Heart left ventricle (tissue), 16 donors: ENCODE results near the gene ZDHHC5. TPM values are rescaled to one million over a fixed set of nuclear protein-coding genes. Genes with fewer than 3 reads are reported as not detected.
A peak's percentile ranks its signal among the peaks of the same experiment; 100 is the strongest.

Experiments used
- ATAC-seq, 4 donors: fragments of 200-7000 bp; cut with Tn5 transposase; one replicate each; pipeline ENCODE4 v1.9.1; 2020 to 2022; ENCODE audit warnings: moderate library complexity in 4 of 4, mild to moderate bottlenecking in 3 of 4, moderate number of reproducible peaks in 1 of 4
- DNase-seq, 5 donors: peaks; one replicate each; pipeline ENCODE4 v3.0.0-alpha.2; 2020
- H3K27ac ChIP-seq, 12 donors: fragments of 200-600 bp; sonication (generic) in 4 of 12; one replicate each; pipeline versions ENCODE4 v1.5.0 to v1.8.0; 2016 to 2022; ENCODE audit warnings: mild to moderate bottlenecking in 2 of 12
- H3K27me3 ChIP-seq, 9 donors: fragments of 200-600 bp; sonication (generic) in 2 of 9; one replicate each; pipeline versions ENCODE4 v1.5.1 to v1.8.0; 2016 to 2022; ENCODE audit warnings: mild to moderate bottlenecking in 3 of 9
- H3K36me3 ChIP-seq, 9 donors: fragments of 200-600 bp; sonication (generic) in 2 of 9; one replicate each; pipeline versions ENCODE4 v1.5.0 to v1.8.0; 2018 to 2022; ENCODE audit warnings: mild to moderate bottlenecking in 2 of 9
- H3K4me1 ChIP-seq, 12 donors: fragments of 200-600 bp; sonication (generic) in 4 of 12; one replicate each; pipeline versions ENCODE4 v1.5.0 to v1.8.0; 2016 to 2022; ENCODE audit warnings: mild to moderate bottlenecking in 3 of 12
- H3K4me3 ChIP-seq, 12 donors: fragments of 200-600 bp; sonication (generic) in 4 of 12; one replicate each; pipeline versions ENCODE4 v1.5.0 to v1.8.0; 2017 to 2022; ENCODE audit warnings: mild to moderate bottlenecking in 9 of 12, moderate library complexity in 4 of 12
- H3K9me3 ChIP-seq, 12 donors: fragments of 200-600 bp; sonication (generic) in 4 of 12; one replicate each; pipeline versions ENCODE4 v1.5.0 to v1.8.0; 2016 to 2022; ENCODE audit warnings: mild to moderate bottlenecking in 1 of 12
- CTCF ChIP-seq, 12 donors: fragments of 200-600 bp; sonication (generic) in 4 of 12; IDR thresholded peaks; one replicate each; pipeline versions ENCODE4 v1.5.0 to v1.8.0; 2018 to 2022; ENCODE audit warnings: antibody characterized with exemption in 12 of 12, mild to moderate bottlenecking in 5 of 12
- POLR2A ChIP-seq, 2 donors: fragments of 450-650 bp; IDR thresholded peaks; one replicate each; pipeline ENCODE4 v1.6.1; 2017; ENCODE audit warnings: antibody characterized with exemption in 2 of 2, mild to moderate bottlenecking in 2 of 2, moderate library complexity in 2 of 2
- WGBS, 4 donors: extraction: QIAGEN DNeasy Blood & Tissue Kit in 2 of 4; methylation state at CpG; one replicate each; pipeline versions ENCODE4 v1.1.5 to v1.1.7; 2013 to 2018; 5-methylcytosine and 5-hydroxymethylcytosine counted together
- intact Hi-C, 10 donors: fragments of 100-400 bp; cut with DNase I; formaldehyde crosslinking; loops; one replicate each; pipeline versions ENCODE4 v1.11.1 to v1.14.2; 2022
- polyA plus RNA-seq, 2 donors: library from polyadenylated mRNA; stranded (reverse); fragments of 200-250 nt; gene quantifications; one replicate each; pipeline ENCODE4 v1.2.3, GENCODE V29; 2013
- total RNA-seq, 9 donors: library from RNA; depleted of rRNA in 2 of 9; stranded (reverse); fragments of >200 nt in 2 of 9; fragmentation: NEBNext Ultra II Directional in 3 of 9; extraction: Animal tissue kit (Norgen Biotek cat#: 25700) in 3 of 9; gene quantifications; one replicate each; pipeline versions ENCODE4 v1.1.0 to v1.2.4, GENCODE V29; 2016 to 2023
- donor health status: ischemic (EF 13 %, LVEDD 7.1; RV severe dilation, severe dysfunction).
- donor health status: healthy with polysubstance abuse.
- donor health status: DM: no; HTN: yes; CAD: no.
- donor health status: DM: no; HTN: no; CAD: no.
- donor health status: ischemic (EF 25% LVEDD 6.9; RV normal size, moderate dysfunction).
- donor health status: ischemic (EF 25% LVEDD 5.7; RV mildly dilated, moderate dysfunction).
- donor health status: healthy.
- donor health status: DM: yes; HTN: yes; CAD: no.
- donor health status: ischemic (EF 35%, LVEDD 5.7; RV mildly dilated, moderate dysfunction).
- donor health status: nonischemic (EF 11% LVEDD 7.7; RV severe dilation, severe dysfunction).
- donor health status: DM: yes; HTN: yes; CAD: no.
- donor health status: PGD.
- donor health status: ischemic (EF 29% LVEDD 5.4; RV normal size, mild dysfunction).
- donor health status: nonischemic (EF 23%, LVEDD 6.1; RV moderate dilation, normal function).

The ZDHHC5 gene
- total and polyA plus RNA-seq, 11 donors, result 21.9 to 63.6 (median 45.7) TPM

DNA sequence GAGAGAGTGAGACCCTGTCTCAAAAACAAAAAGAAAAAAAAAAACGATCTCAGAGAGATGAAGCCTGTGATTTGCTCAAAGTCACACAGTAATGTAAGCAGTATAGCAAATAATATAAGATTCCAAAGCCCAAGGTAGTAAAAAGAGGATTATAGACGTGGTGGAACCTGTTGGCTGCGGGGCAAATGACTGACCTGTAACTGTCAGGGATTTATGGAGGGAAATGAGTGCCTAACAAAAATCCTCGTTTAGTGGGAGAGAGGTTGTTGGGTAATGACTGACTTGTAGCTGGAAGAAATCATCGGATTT, 11.1 kb upstream of the ZDHHC5 start:
- intact Hi-C loops, result loop anchor here in 2 of 10 donors (1.0 kb wide), 2 partner anchors 10 to 127 kb away; partner anchors contain the start of gene TIMM10 (in 1 of the 2)
- ATAC-seq, result no peak
- no peak for TF ChIP-seq CTCF (IDR thresholded peaks at IDR 0.05)
- no peak for TF ChIP-seq POLR2A (IDR thresholded peaks at IDR 0.05)
- H3K36me3 ChIP-seq, result peaks cover 0 to 29% (median 26%) of the 10 kb centered on the region in 9 donors
- 27 to 39% (median 35%) methylated on average over 5 of the region's 5 CpGs for WGBS, 4 donors
- H3K4me3 ChIP-seq, result peak overlapping the region in 11 of 12 donors; percentile 27 to 92 (median 71)
- DNase-seq, result no peak
- H3K9me3 ChIP-seq, result no peaks in the 10 kb centered on the region
- peak overlapping the region; percentile 52 to 96 (median 87) for H3K27ac ChIP-seq
- H3K27me3 ChIP-seq, result peaks cover 0 to 3% (median 0%) of the 10 kb centered on the region in 9 donors
- H3K4me1 ChIP-seq, result peaks cover 0 to 30% (median 15%) of the 10 kb centered on the region in 12 donors

- intact Hi-C loops, result loop anchor here in 2 of 10 donors (1.0 kb wide), 2 partner anchors 10 to 127 kb away; partner anchors contain the start of gene TIMM10 (in 1 of the 2)
- ATAC-seq (peak; percentile 99), DNase-seq (peak; percentile 99 to 100 (median 100))
- Histone ChIP-seq H3K4me3 (peak within 1 kb of the TSS; percentile 28 to 92 (median 70)), H3K36me3 (peaks cover 0 to 35% (median 31%) of the 10 kb centered on the region in 9 donors), H3K9me3 (no peaks in the 10 kb centered on the region), H3K27ac (peak within 1 kb of the TSS; percentile 52 to 96 (median 87)), H3K27me3 (no peaks in the 10 kb centered on the region), H3K4me1 (peaks cover 0 to 28% (median 15%) of the 10 kb centered on the region in 12 donors)
- TF ChIP-seq POLR2A (IDR thresholded peaks at IDR 0.05) (peak in 1 of 2 donors; percentile 80), CTCF (IDR thresholded peaks at IDR 0.05) (peak in 1 of 12 donors; percentile 11)
- 0 to 2% (median 0%) methylated on average over 33 to 45 of the region's 45 CpGs for WGBS, 4 donors
Observed at GRCh38 chr11:57657194-57658022, 10.5 kb upstream of the ZDHHC5 start, which contains the start of gene CLP1. CLP1 (plus strand) TSS chr11:57657762; CDS start chr11:57659477, 1,715 bp downstream.

- peak overlapping the region; percentile 28 to 92 (median 70) for H3K4me3 ChIP-seq
- WGBS, 4 donors, result 0 to 1% (median 0%) methylated on average over 8 of the region's 8 CpGs
Observed at GRCh38 chr11:57658023-57658361, 9.9 kb upstream of the ZDHHC5 start.

More at GRCh38 chr11:57658023-57658361, 9.9 kb upstream of the ZDHHC5 start:
- no peak for TF ChIP-seq POLR2A (IDR thresholded peaks at IDR 0.05)
- TF ChIP-seq CTCF (IDR thresholded peaks at IDR 0.05), result no peak
- DNase-seq (no peak), ATAC-seq (no peak)
- H3K36me3 ChIP-seq, result peaks cover 0 to 40% (median 37%) of the 10 kb centered on the region in 9 donors
- H3K27me3 ChIP-seq, result no peaks in the 10 kb centered on the region
- intact Hi-C loops, result no loop called here
- H3K4me1 ChIP-seq, result peaks cover 0 to 22% (median 12%) of the 10 kb centered on the region in 12 donors
- H3K9me3 ChIP-seq, result no peaks in the 10 kb centered on the region
- H3K27ac ChIP-seq, result peak overlapping the region in 11 of 12 donors; percentile 35 to 94 (median 85)
